HEK293 (cell line): ENCODE data around the gene DHRS3.

Experiments used
- CTCF ChIA-PET: fragments of 350-600 bp; formaldehyde crosslinking; extraction: SDS; loops from one replicate; lab custom pipeline; 2021; ENCODE audit warnings: antibody characterized with exemption; lab: Yijun Ruan, JAX
- POLR2A ChIA-PET: fragments of 300-600 bp; formaldehyde crosslinking; extraction: SDS; loops from one replicate; lab custom pipeline; 2020; ENCODE audit warnings: antibody characterized with exemption, inconsistent platforms; lab: Yijun Ruan, JAX
- H3K27ac ChIP-seq: fragments of 200-500 bp; sonication (Bioruptor generic); 2 replicates; pipeline ENCODE4 v1.5.1; 2014; ENCODE audit warnings: low read depth, low read length, control low read depth, inconsistent platforms; ENCODE audit errors: extremely low read depth
- H3K36me3 ChIP-seq, 2 experiments: fragments of 200-500 bp in 1 of 2; sonication (Bioruptor generic) in 1 of 2; 1 replicate in 1 of 2; 2 replicates in 1 of 2; pipeline ENCODE4 v1.5.1; 2014 to 2017; ENCODE audit warnings: inconsistent platforms in 2 of 2, low read length in 2 of 2; ENCODE audit not compliant: control insufficient read depth in 2 of 2, insufficient read depth in 1 of 2
- H3K4me1 ChIP-seq: fragments of 200-500 bp; sonication (Bioruptor generic); 2 replicates; pipeline ENCODE4 v1.5.1; 2014; ENCODE audit warnings: mild to moderate bottlenecking, low read length, inconsistent platforms; ENCODE audit not compliant: control insufficient read depth, insufficient read depth
- H3K4me3 ChIP-seq: 2 replicates; pipeline ENCODE4 v1.5.1; 2011; ENCODE audit warnings: low read depth, mild to moderate bottlenecking, control low read depth, low read length, moderate library complexity
- H3K9me3 ChIP-seq: fragments of 200-500 bp; sonication (Bioruptor generic); 2 replicates; pipeline ENCODE4 v1.5.1; 2014; ENCODE audit warnings: low read depth, low read length, inconsistent platforms; ENCODE audit not compliant: control insufficient read depth, insufficient read depth
- GLIS1 ChIP-seq: fragments of 450-650 bp; formaldehyde crosslinking; IDR thresholded peaks from 2 replicates; pipeline ENCODE4 v1.5.1; 2016; ENCODE audit warnings: missing biosample characterization, missing genetic modification characterization
- KLF10 ChIP-seq: fragments of 450-650 bp; IDR thresholded peaks from 2 replicates; pipeline ENCODE4 v1.5.1; 2018; ENCODE audit warnings: missing biosample characterization, mild to moderate bottlenecking, missing genetic modification characterization
- KLF9 ChIP-seq: fragments of 450-650 bp; formaldehyde crosslinking; IDR thresholded peaks from 2 replicates; pipeline ENCODE4 v1.5.1; 2016; ENCODE audit warnings: missing biosample characterization, missing genetic modification characterization, low read depth
- MZF1 ChIP-seq: fragments of 450-650 bp; formaldehyde crosslinking; IDR thresholded peaks from 2 replicates; pipeline ENCODE4 v1.5.1; 2017; ENCODE audit warnings: missing biosample characterization, missing genetic modification characterization, borderline replicate concordance
- RBAK ChIP-seq: fragments of 450-650 bp; formaldehyde crosslinking; IDR thresholded peaks from 2 replicates; pipeline ENCODE4 v1.5.1; 2016; ENCODE audit warnings: missing biosample characterization, missing genetic modification characterization
- ZBTB26 ChIP-seq: fragments of 450-650 bp; formaldehyde crosslinking; optimal IDR thresholded peaks from 2 replicates; pipeline ENCODE3; 2016; ENCODE audit warnings: missing biosample characterization, mild to moderate bottlenecking, missing genetic modification characterization
- ZBTB8A ChIP-seq: fragments of 450-650 bp; formaldehyde crosslinking; IDR thresholded peaks from 2 replicates; pipeline ENCODE4 v1.5.1; 2016; ENCODE audit warnings: missing biosample characterization, missing genetic modification characterization
- ZNF132 ChIP-seq: fragments of 450-650 bp; formaldehyde crosslinking; IDR thresholded peaks from 2 replicates; pipeline ENCODE4 v1.5.1; 2017; ENCODE audit warnings: missing biosample characterization, missing genetic modification characterization, borderline replicate concordance
- ZNF19 ChIP-seq: fragments of 450-650 bp; formaldehyde crosslinking; IDR thresholded peaks from 2 replicates; pipeline ENCODE4; 2016; ENCODE audit warnings: missing biosample characterization, missing genetic modification characterization, low read depth
- ZNF266 ChIP-seq: fragments of 450-650 bp; formaldehyde crosslinking; IDR thresholded peaks from 2 replicates; pipeline ENCODE4 v1.5.1; 2016; ENCODE audit warnings: missing biosample characterization, missing genetic modification characterization, low read depth
- ZNF366 ChIP-seq: fragments of 450-650 bp; formaldehyde crosslinking; conservative IDR thresholded peaks from 2 replicates; pipeline ENCODE4 v1.5.1; 2016; ENCODE audit warnings: missing biosample characterization, missing genetic modification characterization
- ZNF571 ChIP-seq: fragments of 450-650 bp; formaldehyde crosslinking; IDR thresholded peaks from 2 replicates; pipeline ENCODE4 v1.5.0; 2017; ENCODE audit warnings: missing biosample characterization, missing genetic modification characterization
- ZNF791 ChIP-seq: fragments of 450-650 bp; formaldehyde crosslinking; IDR thresholded peaks from 2 replicates; pipeline ENCODE4 v1.5.1; 2016; ENCODE audit warnings: missing biosample characterization, missing genetic modification characterization
- ZSCAN4 ChIP-seq: fragments of 450-650 bp; formaldehyde crosslinking; IDR thresholded peaks from 2 replicates; pipeline ENCODE4 v1.5.1; 2017; ENCODE audit warnings: missing biosample characterization, missing genetic modification characterization
- TF ChIP-seq, protein P1 (sequence below): fragments of 450-650 bp; formaldehyde crosslinking; IDR thresholded peaks from 2 replicates; pipeline ENCODE4 v1.5.1; 2016; ENCODE audit warnings: missing biosample characterization, missing genetic modification characterization, borderline replicate concordance
- TF ChIP-seq, protein P2 (sequence below): sonication (generic); formaldehyde crosslinking; IDR thresholded peaks from 2 replicates; pipeline ENCODE4 v1.8.1; 2022; ENCODE audit warnings: mild to moderate bottlenecking, moderate library complexity, missing genetic modification reagents

Gene DHRS3

DNA sequence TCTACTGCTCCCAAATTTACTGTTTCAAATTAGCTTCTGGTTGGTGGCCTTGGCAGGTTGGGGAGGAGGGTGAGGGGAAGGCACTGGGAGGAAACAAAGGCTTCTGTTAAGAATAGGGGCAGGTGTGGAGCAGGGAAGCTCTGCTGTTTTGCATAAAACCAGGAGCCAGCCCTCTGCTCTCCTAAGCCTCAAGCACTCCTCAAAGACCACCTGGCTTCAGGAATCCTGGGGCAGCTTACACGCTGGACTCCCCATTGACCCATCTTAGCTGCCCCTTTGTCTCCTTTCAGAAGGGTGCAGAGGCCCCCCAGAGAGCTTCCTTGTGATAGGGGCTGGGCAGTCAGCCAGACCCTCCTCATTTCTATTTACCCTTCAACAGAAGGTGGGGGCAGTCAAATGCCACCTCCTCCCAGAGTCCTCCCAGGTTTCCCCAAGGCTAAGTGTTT, 11.5 kb upstream of the DHRS3 start:
- CTCF ChIA-PET: interaction anchor here (0.8 to 1.5 kb wide), 3 partner anchors 11 to 505 kb away, joined by 3 to 5 read pairs (median 3); no protein-coding TSS in a partner anchor
- no peak overlapping the region for H3K27ac ChIP-seq
- POLR2A ChIA-PET: no interaction called here

GRCh38 chr1:12627296-12627695, 9.3 kb upstream of the DHRS3 start:
- no peaks in the 10 kb centered on the region for H3K36me3 ChIP-seq
- H3K4me3 ChIP-seq: no peak overlapping the region
- no peaks in the 10 kb centered on the region for H3K4me1 ChIP-seq
- no peak for TF ChIP-seq ZNF19
- TF ChIP-seq ZNF791 (tag by site-specific recombination): no peak
- TF ChIP-seq ZNF571 (tag by site-specific recombination): no peak
- no peak overlapping the region for H3K27ac ChIP-seq
- ChIA-PET CTCF (no interaction called here), POLR2A (no interaction called here)
- no peaks in the 10 kb centered on the region for H3K9me3 ChIP-seq

More for the DNA sequence above, 11.5 kb upstream of the DHRS3 start:
- no peak for TF ChIP-seq ZSCAN4
- no peak for TF ChIP-seq ZBTB8A (tag by site-specific recombination)
- TF ChIP-seq GLIS1 (tag by site-specific recombination): 0 out of 2 replicates have a peak, but pooled peaks have one; percentile 16
- no peak for TF ChIP-seq KLF10
- no peak for TF ChIP-seq ZNF132 (tag by site-specific recombination)
- no peaks in the 10 kb centered on the region for H3K36me3 ChIP-seq
- H3K9me3 ChIP-seq: no peaks in the 10 kb centered on the region
- H3K4me3 ChIP-seq: no peak overlapping the region
- H3K4me1 ChIP-seq: no peaks in the 10 kb centered on the region

- no peak overlapping the region for H3K4me3 ChIP-seq
- H3K9me3 ChIP-seq: no peaks in the 10 kb centered on the region
- H3K36me3 ChIP-seq: no peaks in the 10 kb centered on the region
- ChIA-PET CTCF (no interaction called here), POLR2A (no interaction called here)
- H3K27ac ChIP-seq: no peak overlapping the region
- TF ChIP-seq MZF1 (tag by site-specific recombination): no peak
- TF ChIP-seq, protein P1, sequence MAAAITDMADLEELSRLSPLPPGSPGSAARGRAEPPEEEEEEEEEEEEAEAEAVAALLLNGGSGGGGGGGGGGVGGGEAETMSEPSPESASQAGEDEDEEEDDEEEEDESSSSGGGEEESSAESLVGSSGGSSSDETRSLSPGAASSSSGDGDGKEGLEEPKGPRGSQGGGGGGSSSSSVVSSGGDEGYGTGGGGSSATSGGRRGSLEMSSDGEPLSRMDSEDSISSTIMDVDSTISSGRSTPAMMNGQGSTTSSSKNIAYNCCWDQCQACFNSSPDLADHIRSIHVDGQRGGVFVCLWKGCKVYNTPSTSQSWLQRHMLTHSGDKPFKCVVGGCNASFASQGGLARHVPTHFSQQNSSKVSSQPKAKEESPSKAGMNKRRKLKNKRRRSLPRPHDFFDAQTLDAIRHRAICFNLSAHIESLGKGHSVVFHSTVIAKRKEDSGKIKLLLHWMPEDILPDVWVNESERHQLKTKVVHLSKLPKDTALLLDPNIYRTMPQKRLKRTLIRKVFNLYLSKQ (tag by site-specific recombination): no peak
- no peak for TF ChIP-seq KLF9 (tag by site-specific recombination)
- TF ChIP-seq RBAK (tag by site-specific recombination): no peak
- TF ChIP-seq, protein P2, sequence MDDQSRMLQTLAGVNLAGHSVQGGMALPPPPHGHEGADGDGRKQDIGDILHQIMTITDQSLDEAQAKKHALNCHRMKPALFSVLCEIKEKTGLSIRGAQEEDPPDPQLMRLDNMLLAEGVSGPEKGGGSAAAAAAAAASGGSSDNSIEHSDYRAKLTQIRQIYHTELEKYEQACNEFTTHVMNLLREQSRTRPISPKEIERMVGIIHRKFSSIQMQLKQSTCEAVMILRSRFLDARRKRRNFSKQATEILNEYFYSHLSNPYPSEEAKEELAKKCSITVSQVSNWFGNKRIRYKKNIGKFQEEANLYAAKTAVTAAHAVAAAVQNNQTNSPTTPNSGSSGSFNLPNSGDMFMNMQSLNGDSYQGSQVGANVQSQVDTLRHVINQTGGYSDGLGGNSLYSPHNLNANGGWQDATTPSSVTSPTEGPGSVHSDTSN (CRISPR knock-in tag): no peak
- TF ChIP-seq ZNF266 (tag by site-specific recombination): no peak
- TF ChIP-seq ZBTB26 (tag by site-specific recombination): no peak
- no peak for TF ChIP-seq ZNF366 (tag by site-specific recombination)
- H3K4me1 ChIP-seq: no peaks in the 10 kb centered on the region
Observed at GRCh38 chr1:12626888-12627287, 8.9 kb upstream of the DHRS3 start.
